ENCODE results near the gene LTC4S. TPM values are rescaled to one million over a fixed set of nuclear protein-coding genes. Genes with fewer than 3 reads are reported as not detected.

Gene LTC4S
- total and polyA plus RNA-seq, 4 donors = 1.3 to 3.3 (median 2.1) TPM

DNA sequence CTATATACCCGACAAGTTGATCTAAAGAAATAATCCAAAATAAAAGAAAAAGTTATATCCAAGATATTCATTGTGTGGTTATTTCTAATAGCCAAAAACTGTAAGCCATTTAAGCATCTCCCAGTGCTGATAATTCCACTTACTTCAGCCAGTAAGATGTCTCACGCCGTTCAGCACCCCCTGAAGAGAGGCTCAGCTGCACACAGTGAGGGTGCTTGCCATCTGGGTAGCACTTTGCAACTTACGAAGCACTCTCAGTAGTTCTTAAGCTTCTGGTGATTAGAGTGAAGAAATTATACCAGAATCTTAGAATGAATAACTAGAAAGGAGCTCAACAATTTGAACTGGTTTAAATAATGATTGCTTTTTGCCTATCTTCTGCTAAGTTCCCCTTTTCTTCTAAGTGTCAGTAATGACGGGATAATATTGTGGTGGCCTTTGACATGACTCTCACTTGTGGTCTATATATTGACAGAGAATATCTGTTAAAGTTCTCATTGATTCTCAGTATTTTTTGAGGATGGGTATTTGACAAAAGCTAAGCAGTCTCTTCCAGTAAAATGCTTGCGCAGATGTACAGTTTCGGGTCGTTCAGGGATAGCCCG, 26.2 kb upstream of the LTC4S start:
- WGBS = 91% methylated on average over 9 of the region's 9 CpGs
- H3K9me3 ChIP-seq (ENCODE audit: control insufficient read depth in 4 of 4, low read length in 3 of 4) = no peaks in the 10 kb centered on the region
- no peak for DNase-seq (ENCODE audit: low spot score)
- H3K9ac ChIP-seq (ENCODE audit: low read depth in 1 of 2, low read length in 2 of 2) = no peak overlapping the region
- no peak overlapping the region for H3K4me3 ChIP-seq (ENCODE audit: low read depth in 1 of 3, low read length in 3 of 3)
- TF ChIP-seq FOXA2 (IDR thresholded peaks at IDR 0.05) (no peak), NR2F2 (IDR thresholded peaks at IDR 0.05) (no peak), JUND (IDR thresholded peaks at IDR 0.05) (no peak), GABPA (IDR thresholded peaks at IDR 0.05 in 1 of 2, conservative IDR thresholded peaks at IDR 0.05 in 1 of 2) (no peak), EGR1 (IDR thresholded peaks at IDR 0.05; ENCODE audit: low read depth in 2 of 2) (no peak), HNF4A (conservative IDR thresholded peaks at IDR 0.05) (no peak), RXRA (IDR thresholded peaks at IDR 0.05) (no peak), TAF1 (conservative IDR thresholded peaks at IDR 0.05) (no peak), RAD21 (IDR thresholded peaks at IDR 0.05) (no peak), FOXA1 (IDR thresholded peaks at IDR 0.05) (no peak), HNF4G (IDR thresholded peaks at IDR 0.05) (no peak), YY1 (IDR thresholded peaks at IDR 0.05) (no peak)
- TF ChIP-seq, protein P1, sequence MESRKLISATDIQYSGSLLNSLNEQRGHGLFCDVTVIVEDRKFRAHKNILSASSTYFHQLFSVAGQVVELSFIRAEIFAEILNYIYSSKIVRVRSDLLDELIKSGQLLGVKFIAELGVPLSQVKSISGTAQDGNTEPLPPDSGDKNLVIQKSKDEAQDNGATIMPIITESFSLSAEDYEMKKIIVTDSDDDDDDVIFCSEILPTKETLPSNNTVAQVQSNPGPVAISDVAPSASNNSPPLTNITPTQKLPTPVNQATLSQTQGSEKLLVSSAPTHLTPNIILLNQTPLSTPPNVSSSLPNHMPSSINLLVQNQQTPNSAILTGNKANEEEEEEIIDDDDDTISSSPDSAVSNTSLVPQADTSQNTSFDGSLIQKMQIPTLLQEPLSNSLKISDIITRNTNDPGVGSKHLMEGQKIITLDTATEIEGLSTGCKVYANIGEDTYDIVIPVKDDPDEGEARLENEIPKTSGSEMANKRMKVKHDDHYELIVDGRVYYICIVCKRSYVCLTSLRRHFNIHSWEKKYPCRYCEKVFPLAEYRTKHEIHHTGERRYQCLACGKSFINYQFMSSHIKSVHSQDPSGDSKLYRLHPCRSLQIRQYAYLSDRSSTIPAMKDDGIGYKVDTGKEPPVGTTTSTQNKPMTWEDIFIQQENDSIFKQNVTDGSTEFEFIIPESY (IDR thresholded peaks at IDR 0.05) = no peak
- TF ChIP-seq, protein P2, sequence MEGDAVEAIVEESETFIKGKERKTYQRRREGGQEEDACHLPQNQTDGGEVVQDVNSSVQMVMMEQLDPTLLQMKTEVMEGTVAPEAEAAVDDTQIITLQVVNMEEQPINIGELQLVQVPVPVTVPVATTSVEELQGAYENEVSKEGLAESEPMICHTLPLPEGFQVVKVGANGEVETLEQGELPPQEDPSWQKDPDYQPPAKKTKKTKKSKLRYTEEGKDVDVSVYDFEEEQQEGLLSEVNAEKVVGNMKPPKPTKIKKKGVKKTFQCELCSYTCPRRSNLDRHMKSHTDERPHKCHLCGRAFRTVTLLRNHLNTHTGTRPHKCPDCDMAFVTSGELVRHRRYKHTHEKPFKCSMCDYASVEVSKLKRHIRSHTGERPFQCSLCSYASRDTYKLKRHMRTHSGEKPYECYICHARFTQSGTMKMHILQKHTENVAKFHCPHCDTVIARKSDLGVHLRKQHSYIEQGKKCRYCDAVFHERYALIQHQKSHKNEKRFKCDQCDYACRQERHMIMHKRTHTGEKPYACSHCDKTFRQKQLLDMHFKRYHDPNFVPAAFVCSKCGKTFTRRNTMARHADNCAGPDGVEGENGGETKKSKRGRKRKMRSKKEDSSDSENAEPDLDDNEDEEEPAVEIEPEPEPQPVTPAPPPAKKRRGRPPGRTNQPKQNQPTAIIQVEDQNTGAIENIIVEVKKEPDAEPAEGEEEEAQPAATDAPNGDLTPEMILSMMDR (IDR thresholded peaks at IDR 0.05; ENCODE audit: low read depth, low read length, missing input control) = no peak
- TF ChIP-seq, protein P3, sequence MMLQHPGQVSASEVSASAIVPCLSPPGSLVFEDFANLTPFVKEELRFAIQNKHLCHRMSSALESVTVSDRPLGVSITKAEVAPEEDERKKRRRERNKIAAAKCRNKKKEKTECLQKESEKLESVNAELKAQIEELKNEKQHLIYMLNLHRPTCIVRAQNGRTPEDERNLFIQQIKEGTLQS (IDR thresholded peaks at IDR 0.05) = no peak
- TF ChIP-seq, protein P4, sequence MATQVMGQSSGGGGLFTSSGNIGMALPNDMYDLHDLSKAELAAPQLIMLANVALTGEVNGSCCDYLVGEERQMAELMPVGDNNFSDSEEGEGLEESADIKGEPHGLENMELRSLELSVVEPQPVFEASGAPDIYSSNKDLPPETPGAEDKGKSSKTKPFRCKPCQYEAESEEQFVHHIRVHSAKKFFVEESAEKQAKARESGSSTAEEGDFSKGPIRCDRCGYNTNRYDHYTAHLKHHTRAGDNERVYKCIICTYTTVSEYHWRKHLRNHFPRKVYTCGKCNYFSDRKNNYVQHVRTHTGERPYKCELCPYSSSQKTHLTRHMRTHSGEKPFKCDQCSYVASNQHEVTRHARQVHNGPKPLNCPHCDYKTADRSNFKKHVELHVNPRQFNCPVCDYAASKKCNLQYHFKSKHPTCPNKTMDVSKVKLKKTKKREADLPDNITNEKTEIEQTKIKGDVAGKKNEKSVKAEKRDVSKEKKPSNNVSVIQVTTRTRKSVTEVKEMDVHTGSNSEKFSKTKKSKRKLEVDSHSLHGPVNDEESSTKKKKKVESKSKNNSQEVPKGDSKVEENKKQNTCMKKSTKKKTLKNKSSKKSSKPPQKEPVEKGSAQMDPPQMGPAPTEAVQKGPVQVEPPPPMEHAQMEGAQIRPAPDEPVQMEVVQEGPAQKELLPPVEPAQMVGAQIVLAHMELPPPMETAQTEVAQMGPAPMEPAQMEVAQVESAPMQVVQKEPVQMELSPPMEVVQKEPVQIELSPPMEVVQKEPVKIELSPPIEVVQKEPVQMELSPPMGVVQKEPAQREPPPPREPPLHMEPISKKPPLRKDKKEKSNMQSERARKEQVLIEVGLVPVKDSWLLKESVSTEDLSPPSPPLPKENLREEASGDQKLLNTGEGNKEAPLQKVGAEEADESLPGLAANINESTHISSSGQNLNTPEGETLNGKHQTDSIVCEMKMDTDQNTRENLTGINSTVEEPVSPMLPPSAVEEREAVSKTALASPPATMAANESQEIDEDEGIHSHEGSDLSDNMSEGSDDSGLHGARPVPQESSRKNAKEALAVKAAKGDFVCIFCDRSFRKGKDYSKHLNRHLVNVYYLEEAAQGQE (IDR thresholded peaks at IDR 0.05) = no peak
- TF ChIP-seq, protein P5, sequence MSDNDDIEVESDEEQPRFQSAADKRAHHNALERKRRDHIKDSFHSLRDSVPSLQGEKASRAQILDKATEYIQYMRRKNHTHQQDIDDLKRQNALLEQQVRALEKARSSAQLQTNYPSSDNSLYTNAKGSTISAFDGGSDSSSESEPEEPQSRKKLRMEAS (IDR thresholded peaks at IDR 0.05) = no peak
- peaks cover 9 to 37% (median 32%) of the 10 kb centered on the region in 4 donors for H3K36me3 ChIP-seq (ENCODE audit: control insufficient read depth in 4 of 4, insufficient read depth in 3 of 4, low read depth in 1 of 4, low read length in 3 of 4)
- no peaks in the 10 kb centered on the region for H3K27me3 ChIP-seq (ENCODE audit: control insufficient read depth in 4 of 4, insufficient read depth in 4 of 4, low read length in 3 of 4)
- no peak overlapping the region for H3K27ac ChIP-seq (ENCODE audit: low read depth in 1 of 2, low read length in 2 of 2)
- peaks cover 17 to 53% (median 45%) of the 10 kb centered on the region in 4 donors for H3K4me1 ChIP-seq (ENCODE audit: control insufficient read depth in 4 of 4, insufficient read depth in 4 of 4, low read length in 3 of 4)
